ENCODE data around the gene PRKACB. TPM values are rescaled to one million over a fixed set of nuclear protein-coding genes. Genes with fewer than 3 reads are reported as not detected.

The PRKACB gene
- total and polyA plus RNA-seq, 2 of the 8 experiments (the other 6 are each of a cell fraction or from before 2014, with no cell fraction given), result 7.8 to 31.0 TPM

- no peak for TF ChIP-seq MAFK (IDR thresholded peaks at IDR 0.05; ENCODE audit: low read depth, low read length)
- no peak for TF ChIP-seq TCF12 (IDR thresholded peaks at IDR 0.05; ENCODE audit: low read depth, low read length)
- no peak for TF ChIP-seq RNF2 (IDR thresholded peaks at IDR 0.05; ENCODE audit: borderline replicate concordance, low read depth, low read length, missing control alignments, poor library complexity, severe bottlenecking)
- TF ChIP-seq SUZ12 (IDR thresholded peaks at IDR 0.05; ENCODE audit: low read length), result no peak
- no peak for TF ChIP-seq POU5F1 (IDR thresholded peaks at IDR 0.05; ENCODE audit: low read depth, low read length)
- TF ChIP-seq CREB1 (IDR thresholded peaks at IDR 0.05), result no peak
Observed at GRCh38 chr1:84247425-84248220, 103.6 kb downstream of the PRKACB start (continued).

All from H1 (cell line).